HG03095 (cell line): ENCODE results near the gene GPC6.
"Not testable (repeated sequence)": the region's sequence is repeated elsewhere in the genome, so short reads cannot be mapped to it uniquely, and the experiment has no call there.

Experiments used
- ATAC-seq: cut with Tn5 transposase; IDR thresholded peaks from one replicate; pipeline ENCODE4 v1.9.1; 2021; ENCODE audit warnings: moderate library complexity; ENCODE audit not compliant: unreplicated experiment

GPC6 gene

DNA sequence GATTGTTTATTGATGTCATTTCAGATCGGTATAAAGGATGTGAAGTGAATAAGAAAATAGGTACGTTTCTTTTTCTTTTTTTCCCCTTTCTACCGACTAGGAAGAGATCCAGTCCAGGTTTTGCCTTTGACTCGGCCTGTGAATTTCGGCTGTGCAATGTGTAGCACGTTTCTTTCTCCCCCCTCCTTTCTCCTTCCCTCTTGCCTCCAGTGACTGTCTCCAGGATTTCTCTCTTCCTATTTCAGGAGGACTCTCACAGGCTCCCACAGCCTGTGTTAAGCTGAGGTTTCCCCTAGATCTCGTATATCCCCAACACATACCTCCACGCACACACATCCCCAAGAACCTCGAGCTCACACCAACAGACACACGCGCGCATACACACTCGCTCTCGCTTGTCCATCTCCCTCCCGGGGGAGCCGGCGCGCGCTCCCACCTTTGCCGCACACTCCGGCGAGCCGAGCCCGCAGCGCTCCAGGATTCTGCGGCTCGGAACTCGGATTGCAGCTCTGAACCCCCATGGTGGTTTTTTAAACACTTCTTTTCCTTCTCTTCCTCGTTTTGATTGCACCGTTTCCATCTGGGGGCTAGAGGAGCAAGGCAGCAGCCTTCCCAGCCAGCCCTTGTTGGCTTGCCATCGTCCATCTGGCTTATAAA, at the start of gene GPC6:
GPC6 (plus strand) TSS at position 185 of the 657 bp plus-strand sequence.
- no peak for ATAC-seq

GRCh38 chr13:93180356-93180969, 46.1 kb upstream of the GPC6 start:
- no peak for ATAC-seq

- no peak for ATAC-seq
Measured at GRCh38 chr13:93182406-93182805, 44.2 kb upstream of the GPC6 start.

- ATAC-seq = no peak
Measured at GRCh38 chr13:93183302-93183701, 43.3 kb upstream of the GPC6 start.

- no peak for ATAC-seq
Measured at GRCh38 chr13:93190006-93190405, 36.6 kb upstream of the GPC6 start.

DNA sequence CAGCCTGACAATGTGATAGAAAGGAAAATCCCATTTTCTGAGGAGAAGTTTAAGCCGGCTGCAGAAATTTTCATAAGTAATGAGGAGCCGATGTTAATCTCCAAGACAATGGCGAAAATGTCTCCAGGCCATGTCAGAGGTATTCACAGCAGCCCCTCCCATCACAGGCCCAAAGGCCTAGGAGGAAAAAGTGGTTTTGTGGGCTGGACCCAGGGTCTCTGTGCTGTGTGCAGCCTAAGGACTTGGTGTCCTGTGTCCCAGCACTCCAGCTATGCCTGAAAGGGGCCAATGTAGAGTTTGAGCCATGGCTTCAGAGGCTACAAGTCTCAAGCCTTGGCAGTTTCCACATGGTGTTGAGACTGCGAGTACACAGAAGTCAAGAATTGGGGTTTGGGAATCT, 32.9 kb upstream of the GPC6 start:
- ATAC-seq = no peak

GRCh38 chr13:93199856-93200255, 26.8 kb upstream of the GPC6 start:
- ATAC-seq = no peak

GRCh38 chr13:93200626-93201025, 26.0 kb upstream of the GPC6 start:
- ATAC-seq = no peak

- ATAC-seq = no peak
Measured at GRCh38 chr13:93201992-93202558, 24.5 kb upstream of the GPC6 start.

DNA sequence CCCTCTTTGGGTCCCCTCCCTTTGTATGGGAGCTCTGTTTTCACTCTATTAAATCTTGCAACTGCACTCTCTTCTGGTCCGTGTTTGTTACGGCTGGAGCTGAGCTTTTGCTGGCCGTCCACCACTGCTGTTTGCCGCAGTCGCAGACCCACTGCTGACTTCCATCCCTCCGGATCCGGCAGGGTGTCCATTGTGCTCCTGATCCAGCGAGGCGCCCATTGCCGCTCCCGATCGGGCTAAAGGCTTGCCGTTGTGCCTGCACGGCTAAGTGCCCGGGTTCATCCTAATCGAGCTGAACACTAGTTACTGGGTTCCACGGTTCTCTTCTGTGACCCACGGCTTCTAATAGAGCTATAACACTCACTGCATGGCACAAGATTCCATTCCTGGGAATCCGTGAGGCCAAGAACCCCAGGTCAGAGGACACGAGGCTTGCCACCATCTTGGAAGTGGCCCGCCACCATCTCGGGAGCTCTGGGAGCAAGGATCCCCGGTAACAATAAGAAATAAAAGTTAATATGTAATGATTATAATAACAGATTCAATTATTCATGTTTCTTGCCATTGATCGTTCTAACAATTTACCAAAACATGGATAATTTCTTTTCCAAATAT, 19.7 kb upstream of the GPC6 start:
- not testable (repeated sequence) for ATAC-seq

GRCh38 chr13:93216122-93216521, 10.5 kb upstream of the GPC6 start:
- no peak for ATAC-seq

DNA sequence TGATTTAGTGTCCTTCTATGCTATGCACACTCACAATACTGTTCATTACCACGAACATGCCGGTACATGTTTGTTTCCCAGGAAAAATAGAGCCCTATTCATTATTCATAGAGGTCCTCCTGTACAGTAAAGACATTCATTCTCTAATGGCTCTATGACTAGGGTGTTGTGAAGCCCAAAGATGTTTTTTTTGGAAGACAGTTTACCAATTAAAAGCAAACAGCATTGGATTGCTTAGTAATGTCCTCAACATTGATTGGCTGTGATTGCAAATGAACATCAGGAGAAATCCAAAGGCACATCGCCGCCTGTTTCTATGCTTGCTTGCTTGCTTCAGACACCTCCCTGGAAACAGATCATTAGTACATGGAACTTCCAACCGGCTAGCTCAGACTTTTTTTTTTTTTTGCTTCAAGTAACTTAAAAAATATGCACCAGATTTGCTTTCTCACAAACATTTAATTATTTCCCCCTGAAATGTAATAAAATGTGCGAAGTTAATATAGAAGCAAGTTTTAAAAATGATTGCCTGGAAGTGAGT, 8.8 kb upstream of the GPC6 start:
- no peak for ATAC-seq

DNA sequence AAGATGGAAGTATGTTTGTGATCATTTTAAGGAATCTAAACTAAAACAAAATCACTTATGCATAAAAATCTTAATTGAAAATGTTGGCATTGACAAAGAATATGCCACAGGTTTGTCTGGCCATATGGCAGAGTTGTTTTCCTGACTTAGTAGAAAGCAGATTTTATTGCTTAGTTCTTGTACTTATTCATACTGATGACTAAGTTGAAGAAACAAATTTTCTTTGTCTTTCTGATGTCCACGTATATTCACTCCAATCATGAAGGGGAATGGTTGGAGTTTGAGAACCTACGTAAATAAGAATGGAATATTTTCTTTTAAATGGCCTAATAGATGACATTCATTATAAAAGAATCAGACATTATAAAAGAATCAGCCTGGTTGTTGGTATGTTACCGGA, 8.0 kb upstream of the GPC6 start:
- ATAC-seq = no peak

DNA sequence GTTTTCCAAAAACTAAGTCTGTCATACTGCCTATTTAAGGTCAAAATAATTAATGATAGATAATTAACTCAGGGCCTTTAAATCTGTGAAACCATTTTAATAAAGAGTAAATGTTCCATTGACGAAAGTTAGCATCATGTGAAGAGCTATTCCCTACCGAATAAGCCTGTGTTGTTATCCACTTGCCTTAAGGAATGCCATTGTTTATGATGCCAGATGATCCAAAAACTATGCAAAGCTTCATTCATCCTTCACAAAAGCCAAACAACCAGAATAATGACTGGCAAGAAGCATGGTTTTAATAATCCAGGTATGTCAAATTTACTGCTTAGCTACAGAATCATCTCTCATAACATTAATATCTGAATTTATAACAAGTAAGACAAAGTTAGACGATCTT, 6.5 kb upstream of the GPC6 start:
- no peak for ATAC-seq

- no peak for ATAC-seq
Measured at GRCh38 chr13:93222976-93223375, 3.6 kb upstream of the GPC6 start.

- no peak for ATAC-seq
Measured at GRCh38 chr13:93224535-93224934, 2.1 kb upstream of the GPC6 start.

DNA sequence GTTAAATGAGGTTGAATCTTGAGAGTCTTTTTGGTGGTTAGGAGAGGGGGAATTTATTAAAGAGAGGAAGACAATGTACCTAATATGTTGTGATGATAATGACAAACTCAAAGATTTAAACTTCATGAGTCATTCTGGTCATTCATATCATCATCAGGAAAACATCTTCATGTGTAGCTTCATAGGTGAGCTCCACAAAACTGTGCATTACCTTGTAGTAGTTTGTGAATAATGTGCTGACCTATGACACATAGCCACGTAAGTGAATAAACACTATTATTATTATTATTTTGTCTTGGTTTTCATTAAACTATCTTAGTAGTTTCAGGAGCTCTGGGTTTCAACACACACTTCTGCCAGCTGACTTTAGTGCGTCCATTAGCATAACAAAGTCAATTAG, 997 bp upstream of the GPC6 start:
- ATAC-seq = no peak

DNA sequence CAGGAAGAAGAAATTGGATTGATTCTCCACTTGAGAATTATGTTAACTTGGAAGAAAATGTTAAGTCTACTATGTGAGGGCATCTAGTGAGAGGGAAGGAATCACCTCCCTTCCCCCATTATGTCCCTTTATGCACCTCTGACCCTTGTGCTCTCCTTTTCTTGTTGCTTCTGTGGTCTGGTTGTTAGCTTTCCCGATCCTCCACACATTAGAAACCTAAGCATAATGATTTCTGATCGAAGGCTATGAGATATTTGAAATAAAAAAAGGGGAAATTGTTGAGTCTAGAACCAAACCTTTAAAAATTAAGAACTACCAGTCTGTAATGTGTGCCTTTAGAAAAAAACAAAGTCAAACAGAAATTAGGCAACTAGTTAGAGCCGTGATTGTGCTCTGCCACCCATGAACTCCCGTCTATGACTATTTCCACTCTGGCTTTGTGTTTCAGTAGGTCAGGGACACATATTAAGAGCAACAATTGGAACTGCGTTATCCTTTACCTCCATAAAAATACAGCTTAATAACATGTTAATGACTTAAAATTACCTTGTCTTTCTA, 463 bp upstream of the GPC6 start:
- ATAC-seq = no peak

GRCh38 chr13:93227280-93227877, 772 bp downstream of the GPC6 start:
- ATAC-seq = no peak

GRCh38 chr13:93227878-93228642, 1.5 kb downstream of the GPC6 start:
- no peak for ATAC-seq

DNA sequence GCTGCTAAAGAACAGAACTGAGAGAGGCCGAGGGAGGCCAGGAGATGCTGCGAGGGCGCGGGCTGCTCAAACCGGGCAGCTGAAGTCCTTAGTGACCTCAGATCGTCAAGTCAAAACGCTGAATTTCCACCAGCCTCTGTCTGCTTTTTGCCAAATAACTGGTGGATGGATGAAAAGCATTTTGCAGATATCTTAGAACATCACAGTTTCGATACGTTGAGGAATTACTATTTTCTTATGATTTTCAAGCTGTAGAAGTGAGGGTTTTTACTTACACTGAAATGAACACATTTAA, 2.0 kb downstream of the GPC6 start:
- ATAC-seq = no peak
